Measurements from ENCODE around the gene HDAC11.
A peak's percentile ranks its signal among the peaks of the same experiment; 100 is the strongest.
"Not testable (repeated sequence)": the region's sequence is repeated elsewhere in the genome, so short reads cannot be mapped to it uniquely, and the experiment has no call there.

Gene HDAC11

DNA sequence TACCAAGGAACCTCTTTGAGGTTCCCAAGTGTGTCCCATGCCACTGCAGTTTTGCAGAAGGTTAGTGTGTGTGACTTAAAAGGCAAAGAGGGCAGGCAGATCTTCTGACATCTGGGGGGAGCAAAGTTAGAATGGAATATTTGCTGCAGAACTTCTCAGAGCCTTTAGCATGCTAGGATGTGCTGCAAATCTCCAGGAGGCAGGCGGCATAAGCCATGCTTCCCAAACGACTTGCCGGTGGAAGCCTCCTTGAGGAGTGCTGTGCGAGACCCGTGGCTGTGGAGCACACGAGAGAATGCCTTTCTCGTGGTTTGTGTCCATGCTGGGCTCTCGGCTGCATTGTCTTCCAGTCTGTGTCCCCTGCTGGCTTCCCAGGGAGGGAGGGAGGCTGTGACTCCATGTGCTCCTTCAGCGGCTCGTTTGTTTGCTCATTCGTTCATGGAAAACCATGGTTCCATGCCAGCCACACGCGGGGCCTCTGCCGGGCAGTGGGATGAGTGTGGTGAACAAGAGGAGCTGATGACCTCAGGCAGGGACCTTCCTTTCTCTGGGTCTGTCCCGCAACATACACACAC lies 13.8 kb downstream of the HDAC11 start:
- no peak for DNase-seq (ENCODE audit: low spot score)

DNA sequence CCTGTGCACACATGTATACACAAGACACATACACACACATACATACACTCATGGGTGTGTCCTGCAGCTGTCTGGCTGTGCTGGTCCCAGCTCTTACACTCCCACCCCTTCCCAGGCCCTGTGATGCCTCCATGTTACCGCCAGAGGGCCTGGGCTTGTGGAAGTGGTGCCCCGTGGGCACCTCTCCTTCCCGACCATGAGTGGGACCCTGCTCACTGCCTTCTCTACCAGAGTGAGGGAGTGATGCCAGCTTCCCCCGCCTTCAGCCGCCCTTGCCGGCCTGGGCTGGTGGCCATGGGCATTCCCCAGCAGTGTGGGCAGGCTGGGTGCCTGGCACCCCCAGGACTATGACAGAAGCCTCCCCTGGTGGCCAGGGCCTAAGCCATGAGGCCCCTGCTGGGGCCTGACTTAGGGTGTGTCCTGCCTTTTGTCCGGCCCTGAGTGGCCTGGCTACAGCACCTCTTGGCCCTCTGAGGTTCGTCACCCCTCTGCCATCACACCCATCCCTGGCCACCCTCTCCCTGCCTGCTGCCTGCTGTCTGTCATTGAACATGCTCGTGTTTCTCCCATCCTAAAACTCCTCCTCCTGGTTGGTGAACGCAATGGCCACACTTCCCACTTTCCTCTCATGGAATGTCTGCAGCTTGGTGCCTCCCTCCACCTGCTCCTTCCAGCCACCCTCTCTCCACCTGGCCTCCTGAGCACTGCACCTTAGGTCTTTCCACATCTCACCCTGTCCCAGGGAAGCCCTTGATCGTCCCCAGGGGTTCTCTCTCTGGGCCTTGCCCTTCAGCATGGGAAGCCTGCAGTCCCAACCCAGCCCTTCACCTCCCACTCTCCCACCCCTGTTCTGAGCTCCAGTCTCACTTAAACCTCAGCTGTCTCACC lies 14.6 kb downstream of the HDAC11 start:
- DNase-seq (ENCODE audit: low spot score), result no peak

DNA sequence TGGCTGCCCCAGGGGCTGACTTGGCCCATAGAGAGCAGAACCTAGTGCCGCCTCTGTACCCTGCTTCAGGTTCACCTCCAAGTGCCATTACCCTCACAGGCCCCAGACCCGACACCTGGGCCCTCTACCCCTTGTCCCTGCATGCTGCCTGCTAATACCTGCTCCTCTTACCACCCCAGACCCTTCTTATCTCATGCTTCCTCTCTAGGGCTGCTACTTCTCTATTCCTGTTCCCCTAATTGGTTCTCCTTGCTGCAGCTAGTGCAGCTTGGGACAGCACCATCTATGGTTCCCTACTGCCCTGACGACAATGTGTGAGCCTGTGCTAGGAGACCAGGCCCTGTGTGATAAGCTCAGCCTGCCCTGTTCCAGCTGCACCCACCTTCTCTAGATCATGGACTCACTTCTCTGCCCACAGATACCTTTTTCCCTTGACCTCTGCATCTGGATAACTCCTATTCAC lies 15.3 kb downstream of the HDAC11 start:
- DNase-seq (ENCODE audit: low spot score), result no peak

DNA sequence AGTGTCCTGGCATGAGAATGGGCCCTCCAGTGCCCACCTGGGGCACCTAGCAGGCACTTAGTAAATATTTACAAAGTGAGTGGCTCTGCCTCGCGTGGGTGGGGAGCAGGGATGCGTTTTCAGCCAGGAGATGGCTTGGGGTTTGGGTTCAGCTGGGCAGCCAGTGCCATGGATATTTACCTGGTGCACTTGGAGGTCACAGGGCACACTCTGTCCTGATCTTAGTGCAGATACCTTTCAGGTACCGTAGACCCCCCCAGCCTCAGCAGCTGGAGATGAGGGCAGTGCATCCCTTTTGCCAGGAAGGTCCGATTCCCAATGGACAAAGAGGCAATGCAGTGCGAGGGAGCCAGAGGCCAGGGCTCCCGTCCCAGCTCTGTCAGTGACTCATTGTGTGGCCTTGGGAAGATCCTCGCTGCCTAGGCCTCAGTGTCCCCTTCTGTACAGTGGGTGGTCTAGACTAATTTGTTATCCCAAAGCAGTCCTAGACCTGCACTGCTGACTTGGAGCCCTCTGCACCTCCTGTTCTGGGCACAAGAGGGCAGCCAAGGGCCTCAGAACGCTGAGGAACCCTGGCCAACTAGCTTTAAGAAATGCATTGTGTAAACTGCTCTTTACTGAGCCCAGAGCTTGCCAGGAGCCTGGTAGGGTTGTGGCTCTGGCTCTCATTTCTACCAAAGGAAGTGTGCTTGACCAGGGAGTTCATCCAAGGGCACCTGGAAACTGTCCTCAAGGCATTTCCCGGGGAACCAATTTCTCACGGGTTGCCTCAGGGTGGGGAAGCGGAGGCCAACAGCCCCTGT lies 16.0 kb downstream of the HDAC11 start:
- DNase-seq (ENCODE audit: low spot score), result peak; percentile 71

DNA sequence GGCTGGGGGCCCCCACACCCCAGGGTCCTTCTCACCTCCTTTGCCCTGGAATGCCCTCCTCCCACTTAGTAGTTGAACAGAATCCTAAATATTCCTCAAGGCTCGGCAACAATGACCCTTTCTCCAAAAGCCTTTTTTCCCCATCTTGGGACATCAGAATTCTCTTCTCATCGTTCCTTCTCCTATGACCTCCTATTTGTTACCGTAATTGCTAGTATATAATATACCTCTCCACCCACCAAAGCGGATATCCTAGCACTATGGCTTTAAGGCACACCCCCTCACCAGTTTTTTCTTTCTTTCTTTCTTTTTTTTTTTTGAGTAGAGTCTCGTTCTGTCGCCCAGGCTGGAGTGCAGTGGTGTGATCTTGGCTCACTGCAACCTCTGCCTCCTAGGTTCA lies 16.8 kb downstream of the HDAC11 start:
- no peak for DNase-seq (ENCODE audit: low spot score)

DNA sequence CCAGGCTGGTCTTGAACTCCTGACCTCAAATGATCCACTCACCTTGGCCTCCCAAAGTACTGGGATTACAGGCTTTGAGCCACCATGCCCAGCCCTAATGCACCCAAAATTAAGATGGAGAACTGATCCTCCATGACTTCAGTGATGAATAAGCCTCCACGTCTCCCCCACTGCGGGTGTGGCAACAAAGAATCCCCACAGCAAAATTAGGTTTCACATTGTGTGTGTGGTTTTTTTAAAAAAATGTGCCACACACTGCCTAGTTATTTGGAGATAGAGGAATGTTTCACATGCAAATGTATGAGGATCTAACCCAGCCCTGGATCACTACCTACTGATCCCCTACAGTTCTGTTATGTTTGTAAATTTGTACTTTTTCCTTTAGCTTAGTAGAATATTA lies 17.3 kb downstream of the HDAC11 start:
- DNase-seq (ENCODE audit: low spot score), result no peak

DNA sequence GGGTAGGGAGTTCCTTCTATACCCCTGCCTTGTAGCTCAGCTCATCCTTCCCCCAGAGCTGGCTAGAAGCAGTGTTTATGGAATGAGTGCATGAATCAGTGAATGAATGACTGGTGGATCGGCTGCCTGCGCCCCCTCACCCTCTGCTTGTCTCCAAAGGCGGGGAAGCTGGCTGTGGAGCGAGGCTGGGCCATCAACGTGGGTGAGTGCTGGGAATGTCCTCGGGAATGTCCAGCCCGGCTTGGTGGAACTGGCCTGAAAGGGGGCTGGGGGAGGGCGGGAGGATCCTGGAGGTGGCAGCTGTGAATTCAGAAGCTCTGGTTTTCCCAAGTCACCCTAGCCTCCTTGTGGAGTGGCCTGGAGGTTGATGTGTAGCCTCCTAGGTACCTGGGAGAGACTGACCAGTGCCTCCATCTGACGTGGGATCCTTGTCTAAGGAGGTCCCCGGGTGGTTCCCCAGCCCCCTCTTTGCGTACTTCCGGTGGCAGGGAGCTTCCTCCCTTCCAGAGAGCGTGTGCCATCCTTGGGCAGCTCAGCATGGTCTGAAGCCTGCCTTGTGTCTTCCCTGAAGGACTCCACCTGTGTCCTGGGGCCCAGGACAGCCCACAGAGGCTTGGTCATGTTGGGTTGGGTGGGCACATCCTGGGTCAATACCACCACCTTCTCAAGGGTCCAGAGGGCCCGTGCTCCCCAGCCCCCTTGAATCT lies 18.4 kb downstream of the HDAC11 start:
- no peak for DNase-seq (ENCODE audit: low spot score)

DNA sequence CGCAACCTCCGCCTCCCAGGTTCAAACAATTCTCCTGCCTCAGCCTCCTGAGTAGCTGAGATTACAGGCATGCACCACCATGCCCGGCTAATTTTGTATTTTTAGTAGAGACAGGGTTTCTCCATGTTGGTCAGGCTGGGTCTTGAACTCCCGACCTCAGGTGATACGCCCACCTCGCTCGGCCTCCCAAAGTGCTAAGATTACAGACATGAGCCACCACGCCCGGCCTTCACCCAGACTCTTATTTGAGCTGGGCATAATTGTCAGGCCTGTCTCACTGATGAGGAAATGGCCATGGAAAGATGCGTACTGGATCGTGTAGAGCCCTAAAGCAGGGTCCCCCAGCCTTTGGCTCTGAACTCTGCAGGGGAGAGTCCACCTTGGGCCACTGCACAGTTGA lies 19.1 kb downstream of the HDAC11 start:
- DNase-seq (ENCODE audit: low spot score), result not testable (repeated sequence)

DNA sequence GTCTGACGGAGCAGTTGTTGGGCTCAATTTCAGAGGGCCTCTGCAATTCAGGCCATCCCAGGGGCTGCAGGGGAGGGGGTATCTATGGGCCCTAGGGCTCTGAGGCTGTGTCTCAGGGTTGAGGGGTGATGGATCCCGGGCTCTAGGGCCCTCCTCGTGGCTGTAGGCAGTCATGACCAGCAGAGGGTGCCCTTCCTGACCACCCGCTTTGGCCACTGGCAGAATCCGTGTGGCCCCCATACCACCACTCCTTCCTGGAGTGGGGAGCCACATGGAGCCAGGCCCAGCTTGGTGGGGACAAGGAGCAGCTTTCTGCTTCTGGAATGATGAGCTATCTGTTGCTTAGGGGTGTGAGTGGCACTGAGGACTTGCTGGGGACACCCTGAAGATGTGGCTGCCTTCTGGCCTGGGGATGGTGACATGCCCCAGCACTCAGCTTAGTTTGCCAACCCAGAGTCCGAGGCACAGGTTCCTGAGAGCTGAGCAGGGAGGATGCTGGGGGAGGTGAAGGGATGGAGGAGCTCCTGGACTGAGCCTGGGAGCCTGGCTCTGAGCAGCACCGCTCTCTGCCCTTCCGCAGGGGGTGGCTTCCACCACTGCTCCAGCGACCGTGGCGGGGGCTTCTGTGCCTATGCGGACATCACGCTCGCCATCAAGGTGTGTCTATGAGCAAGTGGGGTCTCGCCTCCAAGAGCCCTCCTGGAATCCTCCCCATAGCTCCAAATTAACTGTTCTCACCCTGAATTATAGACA lies 20.2 kb downstream of the HDAC11 start:
- DNase-seq (ENCODE audit: low spot score), result no peak

DNA sequence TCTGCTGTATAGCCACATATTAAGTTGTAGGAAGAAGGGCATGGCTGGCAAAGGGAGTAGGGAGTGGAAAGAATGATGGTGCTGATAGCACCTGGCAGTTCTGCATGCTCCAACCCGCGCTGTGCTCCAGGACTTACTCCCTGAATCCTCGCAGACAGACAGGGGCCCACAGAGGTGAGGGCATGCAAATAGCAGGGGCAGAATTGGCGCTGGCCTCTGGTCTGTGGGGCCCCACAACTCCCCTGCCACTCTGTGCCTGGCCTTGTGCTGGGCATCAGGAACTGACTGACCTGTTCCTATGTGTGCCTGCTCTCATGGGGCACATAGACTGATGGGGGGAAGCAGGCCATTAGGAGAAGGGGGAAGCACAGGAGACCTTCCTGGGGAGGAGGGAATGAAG lies 20.9 kb downstream of the HDAC11 start:
- DNase-seq (ENCODE audit: low spot score), result no peak

DNA sequence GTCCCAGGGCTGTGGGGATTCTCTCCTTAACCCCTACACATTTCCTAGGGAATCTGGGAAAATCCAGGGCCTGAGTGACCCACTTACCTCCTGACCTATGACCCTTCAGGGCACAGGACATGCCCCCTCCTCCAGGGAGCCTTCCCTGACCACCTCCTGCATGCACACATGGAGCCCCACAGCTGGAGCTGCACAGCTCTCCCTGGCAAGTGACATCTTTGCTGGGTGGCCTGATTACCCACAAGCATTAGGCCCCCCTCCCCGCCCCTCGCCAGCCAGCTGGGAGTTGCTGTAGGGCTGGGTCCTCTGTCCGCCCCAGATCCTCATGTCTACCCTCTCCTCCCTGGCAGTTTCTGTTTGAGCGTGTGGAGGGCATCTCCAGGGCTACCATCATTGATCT lies 21.4 kb downstream of the HDAC11 start:
- no peak for DNase-seq (ENCODE audit: low spot score)

DNA sequence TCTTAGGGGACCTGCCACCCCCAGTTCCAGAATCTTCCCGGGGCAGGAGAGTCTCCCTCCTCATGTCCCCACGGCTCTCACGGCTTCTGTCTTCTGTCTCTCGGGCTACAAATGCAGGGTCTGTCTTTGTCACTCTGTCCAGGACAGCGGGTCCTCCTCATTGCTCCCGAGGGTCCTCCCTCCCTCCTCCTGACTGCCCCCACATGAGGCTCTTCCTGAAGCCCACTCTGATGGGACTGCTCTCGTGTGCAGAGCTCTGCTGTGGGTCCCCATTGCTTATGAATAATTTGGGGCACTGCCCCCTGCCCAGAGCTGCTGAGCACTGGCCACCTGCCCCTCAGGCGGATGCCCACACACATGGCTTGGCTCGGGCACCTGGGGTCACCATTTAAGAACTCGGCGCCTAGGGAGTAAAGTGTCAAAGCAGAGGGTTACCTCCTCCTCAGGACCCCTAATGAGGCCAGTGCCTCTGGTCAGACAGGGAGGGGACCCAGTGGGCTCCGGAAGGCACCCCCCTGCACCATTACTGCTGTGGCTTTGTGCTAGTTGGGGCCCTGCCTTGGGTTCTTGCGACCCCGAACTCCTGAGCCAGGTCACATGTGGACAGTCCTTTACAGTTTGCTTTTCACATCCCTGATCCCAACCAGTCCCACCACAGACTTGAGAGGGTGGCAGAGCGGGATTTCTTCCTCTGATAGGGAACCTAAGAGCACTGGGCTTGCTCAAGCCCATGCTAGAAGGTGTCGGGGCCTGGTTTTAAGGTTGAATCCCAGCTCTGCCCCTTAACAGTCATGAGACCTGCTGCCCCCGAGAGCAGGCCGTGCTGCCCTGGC lies 22.1 kb downstream of the HDAC11 start:
- DNase-seq (ENCODE audit: low spot score), result no peak

DNA sequence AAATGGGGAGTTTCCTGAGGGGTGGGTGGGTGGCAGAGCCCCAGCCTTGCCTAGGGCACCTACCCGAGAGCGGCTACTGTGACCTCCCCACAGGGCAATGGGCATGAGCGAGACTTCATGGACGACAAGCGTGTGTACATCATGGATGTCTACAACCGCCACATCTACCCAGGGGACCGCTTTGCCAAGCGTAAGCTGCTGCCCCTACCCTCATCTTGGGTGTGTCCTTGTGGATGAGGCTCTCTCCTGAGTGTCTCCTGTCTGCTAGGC lies 22.6 kb downstream of the HDAC11 start:
- no peak for DNase-seq (ENCODE audit: low spot score)

DNA sequence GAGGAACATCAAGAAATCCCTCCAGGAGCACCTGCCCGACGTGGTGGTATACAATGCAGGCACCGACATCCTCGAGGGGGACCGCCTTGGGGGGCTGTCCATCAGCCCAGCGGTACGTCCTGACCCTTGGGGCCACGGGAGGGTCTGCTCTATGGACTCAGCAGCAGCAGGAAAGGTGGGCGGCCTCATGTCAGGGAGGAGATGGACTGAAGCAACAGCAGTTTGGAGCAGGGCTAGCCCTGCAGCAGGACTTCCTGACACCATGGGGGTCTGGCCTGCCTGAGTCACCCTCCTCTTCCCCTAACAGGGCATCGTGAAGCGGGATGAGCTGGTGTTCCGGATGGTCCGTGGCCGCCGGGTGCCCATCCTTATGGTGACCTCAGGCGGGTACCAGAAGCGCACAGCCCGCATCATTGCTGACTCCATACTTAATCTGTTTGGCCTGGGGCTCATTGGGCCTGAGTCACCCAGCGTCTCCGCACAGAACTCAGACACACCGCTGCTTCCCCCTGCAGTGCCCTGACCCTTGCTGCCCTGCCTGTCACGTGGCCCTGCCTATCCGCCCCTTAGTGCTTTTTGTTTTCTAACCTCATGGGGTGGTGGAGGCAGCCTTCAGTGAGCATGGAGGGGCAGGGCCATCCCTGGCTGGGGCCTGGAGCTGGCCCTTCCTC lies 24.2 kb downstream of the HDAC11 start:
- DNase-seq (ENCODE audit: low spot score), result no peak

DNA sequence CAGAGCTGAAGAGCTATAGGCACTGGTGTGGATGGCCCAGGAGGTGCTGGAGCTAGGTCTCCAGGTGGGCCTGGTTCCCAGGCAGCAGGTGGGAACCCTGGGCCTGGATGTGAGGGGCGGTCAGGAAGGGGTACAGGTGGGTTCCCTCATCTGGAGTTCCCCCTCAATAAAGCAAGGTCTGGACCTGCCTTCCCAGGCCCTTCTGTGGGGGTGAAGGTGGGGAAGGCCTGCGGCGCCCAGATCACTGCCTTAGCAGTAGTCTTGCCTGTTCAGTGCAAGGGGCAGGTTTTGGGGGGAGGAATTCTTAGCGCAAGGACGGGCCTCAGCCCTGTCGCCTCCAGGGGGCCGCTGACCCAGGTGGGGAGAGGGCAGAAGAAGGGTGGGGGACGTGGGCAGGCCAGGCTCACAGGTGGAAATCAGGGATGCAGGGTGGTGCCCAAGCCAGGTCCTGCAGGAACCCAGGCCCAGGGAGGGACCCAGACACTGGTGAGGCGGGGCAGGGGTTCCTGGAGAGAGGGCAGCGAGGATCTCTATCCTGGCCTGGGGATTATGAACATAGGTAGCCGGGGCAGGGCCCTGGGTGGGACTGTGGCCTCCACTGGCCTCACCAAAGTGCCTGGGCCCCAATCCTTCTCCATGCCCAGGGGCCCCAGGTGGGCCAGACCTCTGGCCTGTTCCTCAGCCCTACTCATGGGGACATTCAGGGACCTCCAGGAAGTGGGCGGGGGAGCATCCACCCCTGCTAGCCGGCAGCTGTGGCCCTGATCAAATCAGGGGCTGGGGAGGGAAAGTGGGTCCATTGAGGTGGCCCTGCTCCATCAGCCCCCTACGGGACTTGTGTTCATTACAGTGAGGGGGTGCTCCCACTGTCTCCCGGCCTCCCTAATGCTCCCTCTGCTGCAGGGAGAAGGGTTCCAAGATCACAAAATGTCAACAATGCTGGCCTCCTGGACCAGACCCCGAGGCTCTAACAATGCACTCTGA lies 25.3 kb downstream of the HDAC11 start:
- no peak for DNase-seq (ENCODE audit: low spot score)

DNA sequence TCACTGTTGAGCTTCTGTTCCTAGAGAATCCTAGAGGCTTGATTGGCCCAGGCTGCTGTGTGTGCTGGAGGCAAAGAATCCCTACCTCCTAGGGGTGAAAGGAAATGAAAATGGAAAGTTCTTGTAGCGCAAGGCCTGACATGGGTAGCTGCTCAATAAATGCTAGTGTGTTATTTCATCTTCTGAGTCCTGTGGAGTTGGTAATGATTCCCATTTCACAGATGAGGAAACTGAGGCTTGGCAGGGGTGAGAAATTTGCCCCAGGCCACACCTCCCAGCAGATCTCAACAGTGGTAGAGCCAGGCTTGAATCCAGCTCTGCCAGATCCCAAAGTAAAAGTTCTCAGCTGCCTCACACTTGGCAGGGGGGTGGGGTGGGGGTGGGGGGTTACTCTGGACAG lies 26.1 kb downstream of the HDAC11 start:
- no peak for DNase-seq (ENCODE audit: low spot score)

DNA sequence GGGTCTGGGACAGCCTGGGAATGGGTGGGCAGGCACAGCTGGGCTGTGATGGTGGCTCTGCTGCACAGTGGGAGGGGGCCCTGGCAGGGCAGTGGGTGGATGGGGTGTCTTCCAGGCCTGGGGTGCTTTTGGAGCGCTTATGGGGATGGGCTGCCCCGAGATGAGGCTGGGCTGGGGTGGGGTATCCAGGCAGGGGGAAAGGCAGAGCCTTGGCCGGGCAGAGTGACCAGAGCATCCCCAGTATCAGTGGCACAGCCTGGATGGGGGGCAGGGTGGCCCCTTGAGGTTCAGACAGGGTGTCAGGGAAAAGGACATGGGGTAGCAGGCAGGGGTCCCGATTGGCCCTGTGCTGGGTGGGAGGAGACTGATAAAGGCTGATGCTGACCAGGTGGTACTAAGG lies 26.6 kb downstream of the HDAC11 start:
- no peak for DNase-seq (ENCODE audit: low spot score)

DNA sequence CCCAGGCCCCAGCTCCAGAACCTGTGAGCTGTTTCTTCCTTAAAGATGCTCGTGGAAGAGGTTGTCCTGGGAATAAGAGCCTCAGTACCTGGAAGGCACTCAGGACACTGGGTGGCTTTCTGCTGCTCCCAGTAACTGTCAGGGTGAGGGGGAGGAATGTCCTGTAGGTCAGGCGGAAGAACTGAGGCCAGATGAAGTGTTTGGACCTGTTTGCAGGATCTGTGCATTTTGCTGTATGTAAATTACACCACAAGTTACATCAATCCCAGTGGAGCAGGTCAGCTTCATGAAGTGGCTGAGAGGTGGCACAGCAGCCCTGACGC lies 27.1 kb downstream of the HDAC11 start:
- no peak for DNase-seq (ENCODE audit: low spot score)
